B cell (primary cell): ENCODE results near the gene IKZF3. TPM values are rescaled to one million over a fixed set of nuclear protein-coding genes. Genes with fewer than 3 reads are reported as not detected.
"Not testable (repeated sequence)": the region's sequence is repeated elsewhere in the genome, so short reads cannot be mapped to it uniquely, and the experiment has no call there.

Source experiments
- ATAC-seq: fragments of 200-7000 bp; cut with Tn5 transposase; one replicate; pipeline ENCODE4 v1.10.0; 2021; ENCODE audit warnings: low read depth, mild to moderate bottlenecking, moderate number of reproducible peaks, moderate library complexity
- CTCF ChIA-PET: fragments of 350-600 bp; sonication (Branson Sonifier 250); formaldehyde crosslinking; loops from one replicate; lab custom pipeline; 2021; ENCODE audit warnings: antibody characterized with exemption, inconsistent platforms; lab: Charles Lee
- POLR2A ChIA-PET: fragments of 350-600 bp; sonication (Branson Sonifier 250); formaldehyde crosslinking; loops from one replicate; lab custom pipeline; 2021; ENCODE audit warnings: antibody characterized with exemption; lab: Charles Lee
- DNase-seq: peaks from one replicate; pipeline ENCODE4 v3.0.0; 2013
- H2AFZ ChIP-seq: 2 replicates; pipeline ENCODE4 v1.6.1; 2012; ENCODE audit warnings: mild to moderate bottlenecking, low read depth, low read length; ENCODE audit not compliant: insufficient read depth, poor library complexity, severe bottlenecking
- H3K27ac ChIP-seq, 2 donors: 1 replicate in 1 of 2; 2 replicates in 1 of 2; pipeline ENCODE4 v1.5.1; 2012 to 2013; ENCODE audit warnings: low read length in 2 of 2, mild to moderate bottlenecking in 2 of 2, moderate library complexity in 1 of 2
- H3K27me3 ChIP-seq, 4 experiments: fragments of 200-600 bp in 1 of 4; sonication (generic) in 1 of 4; replicated peaks in 1 of 4; 1 replicate in 2 of 4; 2 replicates in 2 of 4; pipeline versions ENCODE4 v1.6.1 to v1.7.0; 2013 to 2016; ENCODE audit warnings: low read length in 3 of 4, mild to moderate bottlenecking in 2 of 4, mixed read lengths in 1 of 4, moderate library complexity in 1 of 4; ENCODE audit not compliant: insufficient read depth in 4 of 4, control insufficient read depth in 3 of 4; ENCODE audit errors: control extremely low read depth in 1 of 4
- H3K36me3 ChIP-seq, 2 experiments: replicated peaks in 1 of 2; 1 replicate in 1 of 2; 2 replicates in 1 of 2; pipeline versions ENCODE4 v1.6.1 to v1.7.1; 2013; ENCODE audit warnings: low read length in 1 of 2; ENCODE audit not compliant: insufficient read depth in 2 of 2, control insufficient read depth in 1 of 2; ENCODE audit errors: control extremely low read depth in 1 of 2, extremely low read depth in 1 of 2
- H3K4me1 ChIP-seq, 2 donors: fragments of 200-600 bp in 1 of 2; sonication (generic) in 1 of 2; 1 replicate in 1 of 2; 2 replicates in 1 of 2; pipeline versions ENCODE4 v1.5.1 to v1.6.1; 2013 to 2017; ENCODE audit warnings: low read length in 2 of 2; ENCODE audit not compliant: control insufficient read depth in 2 of 2, insufficient read depth in 2 of 2
- H3K4me2 ChIP-seq: replicated peaks from 2 replicates; pipeline ENCODE3; 2012; ENCODE audit warnings: mild to moderate bottlenecking, low read depth, low read length; ENCODE audit not compliant: poor library complexity, severe bottlenecking
- H3K4me3 ChIP-seq, 5 experiments: fragments of 200-600 bp in 1 of 5; sonication (generic) in 1 of 5; 1 replicate in 3 of 5; 2 replicates in 2 of 5; pipeline versions ENCODE4 v1.5.1 to v1.7.0; 2011 to 2016; ENCODE audit warnings: low read length in 4 of 5, mild to moderate bottlenecking in 4 of 5, low read depth in 2 of 5, control low read depth in 1 of 5, moderate library complexity in 1 of 5; ENCODE audit not compliant: insufficient read depth in 1 of 5; ENCODE audit errors: control extremely low read depth in 1 of 5, extremely low read depth in 1 of 5
- H3K79me2 ChIP-seq: fragments of 200-600 bp; sonication (generic); one replicate; pipeline ENCODE4 v1.6.0; 2016; ENCODE audit warnings: low read length; ENCODE audit not compliant: control insufficient read depth, insufficient read depth
- H3K9ac ChIP-seq: fragments of 200-600 bp; sonication (generic); 2 replicates; pipeline ENCODE4 v1.6.1; 2017; ENCODE audit warnings: mild to moderate bottlenecking, low read length, moderate library complexity
- H3K9me3 ChIP-seq, 3 donors: one replicate each; pipeline versions ENCODE4 v1.6.1 to v1.7.1; 2013; ENCODE audit warnings: low read length in 2 of 3; ENCODE audit not compliant: control insufficient read depth in 2 of 3, insufficient read depth in 1 of 3; ENCODE audit errors: control extremely low read depth in 1 of 3
- H4K20me1 ChIP-seq: 2 replicates; pipeline ENCODE4 v1.6.0; 2012; ENCODE audit warnings: mild to moderate bottlenecking, low read length; ENCODE audit not compliant: insufficient read depth, control insufficient read depth, poor library complexity, severe bottlenecking
- H3K27ac Mint-ChIP-seq: one replicate; pipeline ENCODE4 v1.8.0; 2021; ENCODE audit warnings: mixed read lengths
- H3K27me3 Mint-ChIP-seq: one replicate; pipeline ENCODE4 v1.8.0; 2021; ENCODE audit warnings: mixed read lengths
- H3K4me1 Mint-ChIP-seq: one replicate; pipeline ENCODE4 v1.8.0; 2021; ENCODE audit warnings: mixed read lengths
- H3K4me3 Mint-ChIP-seq: one replicate; pipeline ENCODE4 v1.8.0; 2021; ENCODE audit warnings: mixed read lengths
- H3K9me3 Mint-ChIP-seq: one replicate; pipeline ENCODE4 v1.8.0; 2022; ENCODE audit warnings: mixed read lengths; ENCODE audit not compliant: insufficient read depth
- CTCF ChIP-seq: fragments of 200-600 bp; IDR thresholded peaks from one replicate; pipeline ENCODE4 v1.8.0; 2022; ENCODE audit warnings: antibody characterized with exemption, mild to moderate bottlenecking
- EZH2 ChIP-seq: IDR thresholded peaks from 2 replicates; pipeline ENCODE4 v1.6.1; 2012; ENCODE audit warnings: borderline replicate concordance, low read depth, mild to moderate bottlenecking, moderate library complexity, low read length; ENCODE audit not compliant: insufficient read depth, poor library complexity, severe bottlenecking
- WGBS: methylation state at CpG from one replicate; pipeline ENCODE4 v1.1.5; 2013; ENCODE audit warnings: missing lambda C conversion rate; ENCODE audit not compliant: insufficient coverage; 5-methylcytosine and 5-hydroxymethylcytosine counted together
- intact Hi-C: fragments of 100-400 bp; cut with micrococcal nuclease; formaldehyde crosslinking; loops from one replicate; pipeline ENCODE4 v1.10.0; 2022
- polyA plus RNA-seq: library from polyadenylated mRNA; depleted of rRNA; stranded (reverse); fragments of >200 nt; gene quantifications from 2 replicates; pipeline ENCODE4 v1.2.3, GENCODE V29; 2012
- total RNA-seq, 2 donors: library from RNA; stranded (reverse); fragments of 120-200 nt in 1 of 2; gene quantifications; 1 replicate in 1 of 2; 2 replicates in 1 of 2; pipeline versions ENCODE4 v1.2.3 to v1.2.4, GENCODE V29; 2013 to 2022

The IKZF3 gene
- total and polyA plus RNA-seq, 2 donors (not counting 1 experiment from before 2014, with no cell fraction given): 63.0 to 178 TPM

- CTCF ChIA-PET: interaction anchor here (0.6 kb wide), 1 partner anchor 103 kb away, joined by 3 read pairs; no protein-coding TSS in a partner anchor
- Histone ChIP-seq H3K36me3 (peaks cover 0 to 27% of the 10 kb centered on the region in 2 experiments), H4K20me1 (peaks cover 26% of the 10 kb centered on the region), H3K79me2 (peaks cover 36% of the 10 kb centered on the region), H3K9me3 (peaks cover 0 to 3% (median 0%) of the 10 kb centered on the region in 3 donors), H3K27ac (no peak overlapping the region), H3K4me3 (no peak overlapping the region), H3K4me1 (peaks cover 11 to 17% of the 10 kb centered on the region in 2 donors), H3K4me2 (no peak overlapping the region), H3K27me3 (no peaks in the 10 kb centered on the region), H2AFZ (no peak overlapping the region), H3K9ac (no peak overlapping the region)
- Mint-ChIP-seq H3K4me1 (peaks cover 26% of the 10 kb centered on the region), H3K27me3 (no peaks in the 10 kb centered on the region), H3K9me3 (no peaks in the 10 kb centered on the region), H3K4me3 (no peak overlapping the region), H3K27ac (no peak overlapping the region)
- POLR2A ChIA-PET: no interaction called here
- DNase-seq (no peak), ATAC-seq (no peak)
- WGBS: 95% methylated on average over 9 of the region's 9 CpGs
- intact Hi-C loops: no loop called here
- TF ChIP-seq EZH2: no peak
- TF ChIP-seq CTCF: no peak
Observed at GRCh38 chr17:39726617-39727016, 137.5 kb downstream of the IKZF3 start.

GRCh38 chr17:39725923-39726322, 138.2 kb downstream of the IKZF3 start:
- DNase-seq, H3K27me3 Mint-ChIP-seq, ATAC-seq, POLR2A ChIA-PET, H2AFZ ChIP-seq, H3K4me2 ChIP-seq, H3K27ac ChIP-seq, H3K9ac ChIP-seq, H3K4me3 Mint-ChIP-seq, H3K9me3 ChIP-seq, H3K9me3 Mint-ChIP-seq, intact Hi-C loops, H3K4me3 ChIP-seq, H3K27me3 ChIP-seq, H3K27ac Mint-ChIP-seq: not testable (repeated sequence)
- CTCF ChIA-PET: interaction anchor here (0.7 kb wide), 1 partner anchor 104 kb away, joined by 3 read pairs; no protein-coding TSS in a partner anchor
- Histone ChIP-seq H3K79me2 (peaks cover 31% of the 10 kb centered on the region), H3K36me3 (peaks cover 0 to 27% of the 10 kb centered on the region in 2 experiments), H3K4me1 (peaks cover 11 to 17% of the 10 kb centered on the region in 2 donors), H4K20me1 (peaks cover 26% of the 10 kb centered on the region)
- peaks cover 24% of the 10 kb centered on the region for H3K4me1 Mint-ChIP-seq
- no CpG with 5 or more reads among the region's 1 CpG for WGBS
